Trophoblast cell (in vitro differentiated cells and primary cell): Measurements from ENCODE around the gene DTNA.
A peak's percentile ranks its signal among the peaks of the same experiment; 100 is the strongest.

ENCODE experiments used
- DNase-seq, 2 donors: peaks; one replicate each; pipeline ENCODE4 v3.0.0-alpha.2; 2016
- H2AFZ ChIP-seq: 2 replicates; pipeline ENCODE4 v1.6.1; 2013; ENCODE audit warnings: low read length, moderate library complexity, mild to moderate bottlenecking; ENCODE audit not compliant: insufficient read depth, poor library complexity
- H2AK5ac ChIP-seq: 2 replicates; pipeline ENCODE4 v1.6.1; 2013; ENCODE audit warnings: mild to moderate bottlenecking, low read length
- H2BK120ac ChIP-seq: 2 replicates; pipeline ENCODE4 v1.6.1; 2013; ENCODE audit warnings: low read length, mild to moderate bottlenecking, moderate library complexity; ENCODE audit not compliant: insufficient read depth, poor library complexity
- H2BK12ac ChIP-seq: 2 replicates; pipeline ENCODE4 v1.6.1; 2013; ENCODE audit warnings: mild to moderate bottlenecking, low read length, moderate library complexity
- H2BK5ac ChIP-seq: 2 replicates; pipeline ENCODE4 v1.6.1; 2013; ENCODE audit warnings: low read length, low read depth, moderate library complexity, mild to moderate bottlenecking; ENCODE audit not compliant: poor library complexity
- H3K14ac ChIP-seq: 2 replicates; pipeline ENCODE4 v1.6.1; 2013; ENCODE audit warnings: mild to moderate bottlenecking, low read length
- H3K18ac ChIP-seq: 2 replicates; pipeline ENCODE4 v1.6.1; 2013; ENCODE audit warnings: mild to moderate bottlenecking, low read length
- H3K23ac ChIP-seq: 2 replicates; pipeline ENCODE4 v1.6.1; 2013; ENCODE audit warnings: low read length
- H3K27ac ChIP-seq: 2 replicates; pipeline ENCODE4 v1.5.1; 2013; ENCODE audit warnings: low read depth, mild to moderate bottlenecking, inconsistent platforms, low read length, moderate library complexity
- H3K27me3 ChIP-seq: 2 replicates; pipeline ENCODE4 v1.6.1; 2013; ENCODE audit warnings: inconsistent platforms, mild to moderate bottlenecking, low read length, moderate library complexity; ENCODE audit not compliant: insufficient read depth
- H3K36me3 ChIP-seq, 2 experiments: 1 replicate in 1 of 2; 2 replicates in 1 of 2; pipeline ENCODE4 v1.6.1; 2013; ENCODE audit warnings: low read length in 2 of 2, mild to moderate bottlenecking in 2 of 2, moderate library complexity in 1 of 2; ENCODE audit not compliant: insufficient read depth in 2 of 2, control insufficient read depth in 1 of 2
- H3K4ac ChIP-seq: 2 replicates; pipeline ENCODE4 v1.6.1; 2013; ENCODE audit warnings: low read depth, mild to moderate bottlenecking, low read length, moderate library complexity
- H3K4me1 ChIP-seq, 2 experiments: 1 replicate in 1 of 2; 2 replicates in 1 of 2; pipeline ENCODE4 v1.6.1; 2013; ENCODE audit warnings: low read length in 2 of 2, mild to moderate bottlenecking in 2 of 2, moderate library complexity in 1 of 2; ENCODE audit not compliant: insufficient read depth in 2 of 2, control insufficient read depth in 1 of 2
- H3K4me2 ChIP-seq: 2 replicates; pipeline ENCODE4 v1.6.1; 2013; ENCODE audit warnings: inconsistent platforms, mild to moderate bottlenecking, low read length, moderate library complexity
- H3K4me3 ChIP-seq: 2 replicates; pipeline ENCODE4 v1.5.1; 2013; ENCODE audit warnings: mild to moderate bottlenecking, low read depth, low read length, inconsistent platforms
- H3K79me1 ChIP-seq: one replicate; pipeline ENCODE4 v1.6.1; 2013; ENCODE audit warnings: low read length
- H3K79me2 ChIP-seq: 2 replicates; pipeline ENCODE4 v1.6.1; 2013; ENCODE audit warnings: low read length, mild to moderate bottlenecking; ENCODE audit not compliant: control insufficient read depth, insufficient read depth, poor library complexity
- H3K9ac ChIP-seq: 2 replicates; pipeline ENCODE4 v1.6.1; 2013; ENCODE audit warnings: mild to moderate bottlenecking, low read length
- H3K9me3 ChIP-seq: 2 replicates; pipeline ENCODE4 v1.6.1; 2013; ENCODE audit warnings: low read depth, mild to moderate bottlenecking, control low read depth, inconsistent platforms, low read length; ENCODE audit not compliant: insufficient read depth
- H4K12ac ChIP-seq: 2 replicates; pipeline ENCODE4 v1.6.1; 2013; ENCODE audit warnings: low read depth, mild to moderate bottlenecking, low read length, moderate library complexity
- H4K8ac ChIP-seq: 2 replicates; pipeline ENCODE4 v1.6.1; 2013; ENCODE audit warnings: low read depth, mild to moderate bottlenecking, low read length, moderate library complexity
- H4K91ac ChIP-seq: one replicate; pipeline ENCODE4 v1.6.1; 2013; ENCODE audit warnings: low read depth, mild to moderate bottlenecking, low read length, moderate library complexity
- WGBS: extraction: QIAGEN DNeasy Blood & Tissue Kit; methylation state at CpG from one replicate; pipeline ENCODE4 v1.1.7; 2013; ENCODE audit warnings: missing lambda C conversion rate; ENCODE audit not compliant: insufficient read length, insufficient coverage; ENCODE audit errors: extremely low coverage; 5-methylcytosine and 5-hydroxymethylcytosine counted together

Gene DTNA

DNA sequence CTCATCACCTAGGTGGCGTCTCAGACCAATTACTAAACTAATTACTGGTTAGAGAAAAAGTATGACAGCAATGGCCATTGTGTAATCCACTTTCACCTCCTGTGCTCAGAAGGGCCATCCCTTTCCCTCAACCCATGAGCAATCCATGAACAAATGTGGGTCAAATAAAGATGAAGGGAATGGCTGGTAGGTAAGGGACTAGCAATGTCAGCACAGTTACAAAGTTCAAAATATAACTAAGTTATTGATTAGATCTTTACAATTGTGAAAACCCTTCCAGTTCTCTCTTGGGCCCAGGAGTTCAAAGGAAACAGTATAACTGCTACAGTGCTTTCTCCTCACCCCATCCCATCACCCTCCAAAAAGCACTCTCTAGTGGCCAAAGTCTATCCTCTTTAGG is 98.3 kb downstream of the DTNA start:
- Histone ChIP-seq H2AK5ac (no peak overlapping the region), H2BK12ac (no peak overlapping the region), H3K79me2 (no peaks in the 10 kb centered on the region), H3K4me3 (no peak overlapping the region), H2AFZ (no peak overlapping the region), H4K8ac (no peak overlapping the region), H4K12ac (no peak overlapping the region), H3K9ac (no peak overlapping the region), H2BK120ac (no peak overlapping the region), H3K4me1 (peaks cover 2 to 5% of the 10 kb centered on the region in 2 experiments), H3K23ac (no peak overlapping the region), H3K36me3 (no peaks in the 10 kb centered on the region), H3K18ac (no peak overlapping the region), H3K27ac (no peak overlapping the region), H3K4ac (no peak overlapping the region), H4K91ac (no peak overlapping the region), H3K9me3 (no peaks in the 10 kb centered on the region), H3K79me1 (no peaks in the 10 kb centered on the region), H3K27me3 (no peaks in the 10 kb centered on the region), H2BK5ac (no peak overlapping the region), H3K4me2 (no peak overlapping the region), H3K14ac (no peak overlapping the region)
- DNase-seq = peak; percentile 33 to 49
- no CpG with 5 or more reads among the region's 1 CpG for WGBS

DNA sequence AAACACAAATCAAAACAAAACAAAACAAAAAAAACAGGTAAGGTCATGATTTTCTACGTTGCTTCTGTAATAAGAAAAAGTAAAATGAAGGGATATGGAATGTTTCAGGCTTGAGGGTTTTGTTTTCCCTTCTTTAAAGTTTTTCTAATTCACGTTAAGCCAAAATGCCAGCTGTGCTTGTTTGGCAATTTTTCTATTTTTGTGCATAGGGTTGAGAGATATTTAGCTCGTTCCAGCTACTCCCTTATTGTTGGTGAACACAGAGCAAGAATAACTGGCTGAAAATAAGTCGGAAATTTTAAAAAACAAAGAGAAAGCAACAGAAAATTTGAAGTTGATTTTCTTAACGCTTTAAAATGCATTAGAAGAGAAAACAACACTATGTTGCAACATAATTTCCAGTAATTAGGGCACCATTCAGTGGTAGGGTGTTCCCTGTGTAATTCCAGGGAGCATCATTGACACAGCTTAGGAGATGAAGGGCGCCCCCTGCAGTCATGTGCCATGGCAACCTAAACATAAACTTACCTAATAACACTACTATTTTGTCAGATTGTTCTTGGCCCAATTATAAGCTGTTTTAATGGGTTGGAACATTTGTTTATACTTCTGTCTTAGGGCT is 99.5 kb downstream of the DTNA start:
- Histone ChIP-seq H3K27ac (no peak overlapping the region), H3K36me3 (no peaks in the 10 kb centered on the region), H4K8ac (no peak overlapping the region), H3K14ac (no peak overlapping the region), H3K4me1 (peaks cover 2 to 5% of the 10 kb centered on the region in 2 experiments), H2BK120ac (no peak overlapping the region), H3K9me3 (no peaks in the 10 kb centered on the region), H3K27me3 (no peaks in the 10 kb centered on the region), H3K23ac (no peak overlapping the region), H3K4me3 (no peak overlapping the region), H4K91ac (no peak overlapping the region), H2BK5ac (no peak overlapping the region), H3K4me2 (no peak overlapping the region), H3K18ac (no peak overlapping the region), H3K9ac (no peak overlapping the region), H2BK12ac (no peak overlapping the region), H3K79me2 (no peaks in the 10 kb centered on the region), H3K79me1 (no peaks in the 10 kb centered on the region), H2AFZ (no peak overlapping the region), H3K4ac (no peak overlapping the region), H2AK5ac (no peak overlapping the region), H4K12ac (no peak overlapping the region)
- DNase-seq = peak in 1 of 2 donors; percentile 19
- no CpG with 5 or more reads among the region's 6 CpGs for WGBS

DNA sequence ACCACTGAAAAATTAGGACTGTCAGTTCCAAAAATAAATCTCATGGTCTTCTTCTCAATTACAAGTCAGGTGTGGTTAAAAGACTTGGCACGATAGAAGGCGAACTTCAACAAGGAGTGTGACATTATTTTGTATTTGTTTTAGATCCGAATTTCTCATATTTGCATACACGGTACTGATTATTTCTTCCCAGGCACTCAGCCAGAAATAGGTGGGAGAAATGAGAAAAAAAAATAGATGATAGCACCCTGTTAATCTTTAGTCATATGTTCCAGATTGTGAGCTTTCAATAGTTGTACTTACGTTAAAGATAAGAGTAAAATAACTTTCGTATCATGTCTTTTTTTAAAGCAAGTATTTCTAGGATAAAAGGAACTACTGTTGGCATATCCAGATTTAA is 106.1 kb downstream of the DTNA start:
- Histone ChIP-seq H3K4me3 (no peak overlapping the region), H2AFZ (no peak overlapping the region), H4K12ac (no peak overlapping the region), H3K4me1 (no peaks in the 10 kb centered on the region), H4K91ac (no peak overlapping the region), H3K4ac (no peak overlapping the region), H3K23ac (no peak overlapping the region), H3K27ac (no peak overlapping the region), H3K79me2 (no peaks in the 10 kb centered on the region), H3K79me1 (no peaks in the 10 kb centered on the region), H3K36me3 (no peaks in the 10 kb centered on the region), H4K8ac (no peak overlapping the region), H3K4me2 (no peak overlapping the region), H2BK12ac (no peak overlapping the region), H3K9me3 (no peaks in the 10 kb centered on the region), H3K9ac (no peak overlapping the region), H2BK5ac (no peak overlapping the region), H3K18ac (no peak overlapping the region), H2BK120ac (no peak overlapping the region), H2AK5ac (no peak overlapping the region), H3K14ac (no peak overlapping the region), H3K27me3 (no peaks in the 10 kb centered on the region)
- no peak for DNase-seq
- WGBS = no CpG with 5 or more reads among the region's 6 CpGs

DNA sequence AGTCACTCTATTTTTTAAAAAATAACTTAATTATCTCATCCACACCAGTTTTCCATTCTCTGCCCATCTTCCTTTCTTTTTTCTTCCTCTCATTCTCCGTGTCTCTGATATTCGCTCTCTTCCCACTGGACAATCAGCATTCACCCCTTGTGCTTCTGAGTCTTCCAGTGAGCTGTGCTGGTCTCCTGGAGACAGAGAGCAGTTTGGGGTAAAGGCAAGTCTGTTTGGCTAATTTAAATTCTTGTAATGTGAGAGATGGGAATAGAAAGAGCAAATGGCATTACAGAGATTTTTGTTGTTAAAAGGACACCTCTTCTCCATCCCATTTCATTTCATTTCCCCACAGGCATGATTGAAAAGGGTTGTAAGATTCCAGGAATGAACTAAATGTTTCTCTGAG is 107.5 kb downstream of the DTNA start:
- Histone ChIP-seq H4K91ac (no peak overlapping the region), H3K18ac (no peak overlapping the region), H3K27ac (no peak overlapping the region), H3K79me1 (no peaks in the 10 kb centered on the region), H4K8ac (no peak overlapping the region), H3K4me1 (no peaks in the 10 kb centered on the region), H3K9ac (no peak overlapping the region), H4K12ac (no peak overlapping the region), H3K4me2 (no peak overlapping the region), H3K36me3 (no peaks in the 10 kb centered on the region), H2BK120ac (no peak overlapping the region), H2AK5ac (no peak overlapping the region), H3K79me2 (no peaks in the 10 kb centered on the region), H2AFZ (no peak overlapping the region), H3K4ac (no peak overlapping the region), H2BK5ac (no peak overlapping the region), H2BK12ac (no peak overlapping the region), H3K14ac (no peak overlapping the region), H3K9me3 (no peaks in the 10 kb centered on the region), H3K23ac (no peak overlapping the region), H3K27me3 (no peaks in the 10 kb centered on the region), H3K4me3 (no peak overlapping the region)
- 100% methylated on average over 1 of the region's 2 CpGs for WGBS
- no peak for DNase-seq
